ENCODE data around the gene TFAP2A. TPM values are rescaled to one million over a fixed set of nuclear protein-coding genes. Genes with fewer than 3 reads are reported as not detected.

TFAP2A gene
- total RNA-seq, 2 experiments from 2014 or later, result not detected

DNA sequence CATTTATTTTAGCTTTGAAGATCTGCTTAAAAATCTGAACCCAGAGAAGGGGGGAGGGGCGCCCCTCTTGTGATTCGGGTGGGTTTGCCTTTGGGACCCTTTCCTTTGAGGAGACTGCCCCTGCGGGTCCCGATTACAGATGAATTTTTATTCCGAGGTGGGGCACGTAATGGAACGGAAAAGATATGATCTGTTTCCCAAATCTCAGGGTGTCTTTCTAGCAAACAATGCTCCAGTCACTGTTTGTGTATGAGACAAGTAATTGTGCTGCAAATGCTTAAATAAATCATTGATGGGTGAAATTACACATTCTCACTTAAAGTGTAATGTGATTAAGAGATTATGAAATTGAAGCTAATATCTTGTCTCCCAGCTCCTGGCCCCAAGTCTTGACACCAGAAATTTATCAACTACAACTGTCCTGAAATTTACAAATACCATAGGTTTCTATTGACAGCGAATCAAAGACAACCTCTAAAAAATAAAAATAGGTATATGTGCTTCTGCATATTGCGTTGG is 30.7 kb downstream of the TFAP2A start:
- Mint-ChIP-seq H3K36me3 (ENCODE audit: low read depth) (peaks cover 8% of the 10 kb centered on the region), H3K9me3 (peaks cover 8% of the 10 kb centered on the region), H3K4me3 (no peak overlapping the region), H3K27ac (peak overlapping the region; percentile 28), H3K4me1 (ENCODE audit: low read depth) (peaks cover 6% of the 10 kb centered on the region), H3K27me3 (peaks cover 77% of the 10 kb centered on the region)
- ATAC-seq (no peak), DNase-seq (no peak)
- TF ChIP-seq, protein P1, sequence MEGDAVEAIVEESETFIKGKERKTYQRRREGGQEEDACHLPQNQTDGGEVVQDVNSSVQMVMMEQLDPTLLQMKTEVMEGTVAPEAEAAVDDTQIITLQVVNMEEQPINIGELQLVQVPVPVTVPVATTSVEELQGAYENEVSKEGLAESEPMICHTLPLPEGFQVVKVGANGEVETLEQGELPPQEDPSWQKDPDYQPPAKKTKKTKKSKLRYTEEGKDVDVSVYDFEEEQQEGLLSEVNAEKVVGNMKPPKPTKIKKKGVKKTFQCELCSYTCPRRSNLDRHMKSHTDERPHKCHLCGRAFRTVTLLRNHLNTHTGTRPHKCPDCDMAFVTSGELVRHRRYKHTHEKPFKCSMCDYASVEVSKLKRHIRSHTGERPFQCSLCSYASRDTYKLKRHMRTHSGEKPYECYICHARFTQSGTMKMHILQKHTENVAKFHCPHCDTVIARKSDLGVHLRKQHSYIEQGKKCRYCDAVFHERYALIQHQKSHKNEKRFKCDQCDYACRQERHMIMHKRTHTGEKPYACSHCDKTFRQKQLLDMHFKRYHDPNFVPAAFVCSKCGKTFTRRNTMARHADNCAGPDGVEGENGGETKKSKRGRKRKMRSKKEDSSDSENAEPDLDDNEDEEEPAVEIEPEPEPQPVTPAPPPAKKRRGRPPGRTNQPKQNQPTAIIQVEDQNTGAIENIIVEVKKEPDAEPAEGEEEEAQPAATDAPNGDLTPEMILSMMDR (IDR thresholded peaks at IDR 0.05), result no peak
- intact Hi-C loops (cut with micrococcal nuclease), result loop anchor here (2.0 kb wide), 1 partner anchor 37 kb away; no protein-coding TSS in a partner anchor
- ChIA-PET CTCF (interaction anchor here (1.2 kb wide), 1 partner anchor 38 kb away, joined by 3 read pairs; no protein-coding TSS in a partner anchor), POLR2A (interaction anchor here (1.0 to 1.4 kb wide), 2 partner anchors 29 to 31 kb away, joined by 3 to 5 read pairs; partner anchors contain the start of gene TFAP2A)

GRCh38 chr6:10383331-10384090 is 31.4 kb downstream of the TFAP2A start:
- no peak overlapping the region for H3K4me3 Mint-ChIP-seq
- CTCF ChIA-PET, result no interaction called here
- H3K27me3 Mint-ChIP-seq, result peaks cover 71% of the 10 kb centered on the region
- intact Hi-C loops (cut with micrococcal nuclease), result loop anchor here (2.0 kb wide), 1 partner anchor 37 kb away; no protein-coding TSS in a partner anchor
- peaks cover 8% of the 10 kb centered on the region for H3K36me3 Mint-ChIP-seq (ENCODE audit: low read depth)
- peaks cover 8% of the 10 kb centered on the region for H3K9me3 Mint-ChIP-seq
- DNase-seq (no peak), ATAC-seq (peak; percentile 17)
- no peak overlapping the region for H3K27ac Mint-ChIP-seq
- POLR2A ChIA-PET, result interaction anchor here (1.0 kb wide), 1 partner anchor 31 kb away, joined by 5 read pairs; the partner anchor contains the start of gene TFAP2A
- TF ChIP-seq, protein P1 (IDR thresholded peaks at IDR 0.05), result no peak
- peaks cover 6% of the 10 kb centered on the region for H3K4me1 Mint-ChIP-seq (ENCODE audit: low read depth)

DNA sequence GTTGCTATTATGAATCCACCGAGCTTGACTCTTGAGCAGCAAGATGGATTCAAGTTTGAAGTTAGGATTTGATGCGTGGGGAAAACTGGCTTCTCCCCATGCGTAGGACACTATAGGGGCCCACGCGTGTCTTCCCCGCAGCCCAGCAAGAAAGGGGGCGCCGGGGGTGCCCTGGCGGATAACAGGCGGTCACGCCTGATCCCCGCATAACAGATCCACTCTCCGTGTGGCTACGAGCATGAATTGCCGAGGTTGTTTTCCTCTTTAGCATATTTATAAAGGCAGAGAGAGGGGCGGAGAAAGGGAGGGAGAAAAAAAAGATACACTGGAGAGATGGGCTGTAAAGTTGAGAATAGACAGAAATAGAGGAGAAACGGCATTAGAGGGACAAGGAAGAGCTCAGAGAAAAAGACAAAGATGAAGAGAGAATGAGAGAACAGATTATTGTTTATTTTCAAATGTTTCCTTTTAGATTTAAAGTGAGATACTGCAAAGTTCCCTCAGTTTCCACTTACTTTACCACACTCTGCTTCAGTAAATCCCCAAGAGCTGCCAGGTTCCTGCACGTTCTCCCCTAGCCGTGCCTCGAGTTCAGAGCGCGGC is 32.0 kb downstream of the TFAP2A start:
- TF ChIP-seq, protein P1 (IDR thresholded peaks at IDR 0.05), result no peak
- Mint-ChIP-seq H3K27ac (no peak overlapping the region), H3K4me3 (no peak overlapping the region), H3K27me3 (peaks cover 71% of the 10 kb centered on the region), H3K9me3 (peaks cover 8% of the 10 kb centered on the region), H3K36me3 (ENCODE audit: low read depth) (peaks cover 8% of the 10 kb centered on the region), H3K4me1 (ENCODE audit: low read depth) (peaks cover 6% of the 10 kb centered on the region)
- ChIA-PET POLR2A (interaction anchor here (1.4 kb wide), 1 partner anchor 28 kb away, joined by 3 read pairs; no protein-coding TSS in a partner anchor), CTCF (no interaction called here)
- DNase-seq, result no peak
- intact Hi-C loops (cut with micrococcal nuclease), result no loop called here
- ATAC-seq, result no peak

DNA sequence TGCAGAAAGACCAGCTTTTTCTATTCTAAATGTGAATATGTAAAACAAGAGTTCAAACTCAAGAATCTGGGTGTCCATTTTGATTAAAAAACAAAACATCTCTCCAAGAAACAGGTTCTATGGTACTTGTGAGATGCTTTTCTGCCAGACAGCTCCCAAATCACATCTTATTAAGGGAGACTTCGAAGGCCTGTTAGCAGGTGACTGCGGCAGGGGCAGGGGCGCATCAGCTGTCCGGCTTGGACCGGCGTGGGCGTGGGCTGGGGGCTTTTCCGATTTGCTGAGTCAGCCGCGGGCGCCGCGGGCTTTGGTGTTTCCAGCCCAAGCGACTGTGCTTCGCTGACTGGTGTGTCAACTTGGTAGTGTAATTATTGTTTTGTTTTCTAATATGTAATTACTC is 32.6 kb downstream of the TFAP2A start:
- intact Hi-C loops (cut with micrococcal nuclease), result no loop called here
- Mint-ChIP-seq H3K27me3 (peaks cover 72% of the 10 kb centered on the region), H3K9me3 (peaks cover 8% of the 10 kb centered on the region), H3K27ac (no peak overlapping the region), H3K4me3 (no peak overlapping the region), H3K4me1 (ENCODE audit: low read depth) (peaks cover 6% of the 10 kb centered on the region), H3K36me3 (ENCODE audit: low read depth) (peaks cover 8% of the 10 kb centered on the region)
- DNase-seq (no peak), ATAC-seq (no peak)
- TF ChIP-seq, protein P1 (IDR thresholded peaks at IDR 0.05), result no peak
- ChIA-PET POLR2A (interaction anchor here (0.8 to 1.4 kb wide), 2 partner anchors 28 to 39 kb away, joined by 3 read pairs; no protein-coding TSS in a partner anchor), CTCF (no interaction called here)
